DND-41 (cell line): ENCODE measurements around the gene LMLN.
"Not testable (repeated sequence)": the region's sequence is repeated elsewhere in the genome, so short reads cannot be mapped to it uniquely, and the experiment has no call there.

Source experiments
- ATAC-seq: fragments of 200-7000 bp; cut with Tn5 transposase; 3 replicates; pipeline ENCODE4 v1.9.1; 2021; ENCODE audit warnings: low read depth; ENCODE audit not compliant: insufficient read depth
- DNase-seq: peaks from one replicate; pipeline ENCODE4 v3.0.0-alpha.2; 2020
- H2AFZ ChIP-seq: 2 replicates; pipeline ENCODE4 v1.6.0; 2012; ENCODE audit warnings: low read depth, low read length
- H3K27ac ChIP-seq: 2 replicates; pipeline ENCODE4 v1.5.1; 2012; ENCODE audit warnings: low read length, inconsistent platforms
- H3K27me3 ChIP-seq: fragments of 200-600 bp; sonication (generic); 2 replicates; pipeline ENCODE4 v1.6.0; 2012; ENCODE audit warnings: low read length, mild to moderate bottlenecking, inconsistent platforms; ENCODE audit not compliant: insufficient read depth, poor library complexity
- H3K36me3 ChIP-seq: 2 replicates; pipeline ENCODE4 v1.5.1; 2012; ENCODE audit warnings: low read length, inconsistent platforms; ENCODE audit not compliant: insufficient read depth
- H3K4me1 ChIP-seq: 2 replicates; pipeline ENCODE4 v1.5.1; 2012; ENCODE audit warnings: mild to moderate bottlenecking, low read length; ENCODE audit not compliant: insufficient read depth
- H3K4me2 ChIP-seq: 2 replicates; pipeline ENCODE4 v1.6.0; 2012; ENCODE audit warnings: mild to moderate bottlenecking, moderate library complexity, low read length, inconsistent platforms; ENCODE audit not compliant: insufficient read depth
- H3K4me3 ChIP-seq, 2 experiments: fragments of 200-600 bp in 1 of 2; shearing (Covaris generic) in 1 of 2; 2 replicates each; pipeline ENCODE4 v1.5.1; 2012 to 2016; ENCODE audit warnings: inconsistent platforms in 2 of 2, low read length in 2 of 2, mild to moderate bottlenecking in 2 of 2, low read depth in 1 of 2, moderate library complexity in 1 of 2
- H3K79me2 ChIP-seq: 2 replicates; pipeline ENCODE4 v1.6.0; 2012; ENCODE audit warnings: low read length, inconsistent platforms; ENCODE audit not compliant: insufficient read depth
- H3K9ac ChIP-seq: 2 replicates; pipeline ENCODE4 v1.6.0; 2012; ENCODE audit warnings: low read depth, mild to moderate bottlenecking, inconsistent platforms, low read length, moderate library complexity
- H3K9me3 ChIP-seq: 2 replicates; pipeline ENCODE4 v1.5.1; 2012; ENCODE audit warnings: low read length, moderate library complexity, mild to moderate bottlenecking, inconsistent platforms; ENCODE audit not compliant: insufficient read depth, severe bottlenecking
- H4K20me1 ChIP-seq: 2 replicates; pipeline ENCODE4 v1.6.0; 2012; ENCODE audit warnings: low read length; ENCODE audit not compliant: insufficient read depth
- CTCF ChIP-seq: IDR thresholded peaks from 2 replicates; pipeline ENCODE4 v1.5.1; 2012; ENCODE audit warnings: borderline replicate concordance, low read length, moderate library complexity, mild to moderate bottlenecking; ENCODE audit not compliant: poor library complexity, severe bottlenecking; ENCODE audit errors: extremely low read depth
- EZH2 ChIP-seq: IDR thresholded peaks from 3 replicates; pipeline ENCODE4 v1.6.1; 2012; ENCODE audit warnings: borderline replicate concordance, low read depth, mild to moderate bottlenecking, moderate library complexity, low read length, inconsistent platforms; ENCODE audit not compliant: severe bottlenecking

Gene LMLN

GRCh38 chr3:197926418-197926817 lies 33.6 kb upstream of the LMLN start:
- Histone ChIP-seq H3K4me2 (no peak overlapping the region), H3K79me2 (no peaks in the 10 kb centered on the region), H2AFZ (no peak overlapping the region), H3K9me3 (no peaks in the 10 kb centered on the region), H3K27me3 (no peaks in the 10 kb centered on the region), H3K36me3 (no peaks in the 10 kb centered on the region), H3K4me1 (no peaks in the 10 kb centered on the region), H3K4me3 (no peak overlapping the region), H4K20me1 (no peaks in the 10 kb centered on the region), H3K9ac (no peak overlapping the region), H3K27ac (no peak overlapping the region)
- peak; percentile 48 for TF ChIP-seq CTCF
- no peak for TF ChIP-seq EZH2
- ATAC-seq (no peak), DNase-seq (no peak)

- not testable (repeated sequence) for H3K4me2 ChIP-seq, H3K36me3 ChIP-seq, H3K4me3 ChIP-seq, H3K9ac ChIP-seq, H3K4me1 ChIP-seq, H4K20me1 ChIP-seq, H3K27ac ChIP-seq, H3K9me3 ChIP-seq, H3K27me3 ChIP-seq, DNase-seq, H3K79me2 ChIP-seq, ATAC-seq, H2AFZ ChIP-seq
Observed at GRCh38 chr3:197927578-197927977, 32.4 kb upstream of the LMLN start.

GRCh38 chr3:197936819-197937384 lies 23.1 kb upstream of the LMLN start:
- H4K20me1 ChIP-seq, result no peaks in the 10 kb centered on the region
- no peak for DNase-seq
- H3K79me2 ChIP-seq, result no peaks in the 10 kb centered on the region
- H3K36me3 ChIP-seq, result no peaks in the 10 kb centered on the region
- no peak overlapping the region for H3K9ac ChIP-seq
- TF ChIP-seq EZH2, result no peak
- no peak for TF ChIP-seq CTCF
- H3K4me3 ChIP-seq, result no peak overlapping the region
- no peak overlapping the region for H3K27ac ChIP-seq
- H3K4me2 ChIP-seq, result no peak overlapping the region
- H3K4me1 ChIP-seq, result no peaks in the 10 kb centered on the region
- no peak overlapping the region for H2AFZ ChIP-seq
- no peaks in the 10 kb centered on the region for H3K27me3 ChIP-seq
- no peak for ATAC-seq
- no peaks in the 10 kb centered on the region for H3K9me3 ChIP-seq

- Histone ChIP-seq H3K36me3 (no peaks in the 10 kb centered on the region), H3K4me1 (no peaks in the 10 kb centered on the region), H2AFZ (no peak overlapping the region), H4K20me1 (no peaks in the 10 kb centered on the region), H3K4me2 (no peak overlapping the region), H3K79me2 (no peaks in the 10 kb centered on the region), H3K27me3 (no peaks in the 10 kb centered on the region), H3K9me3 (no peaks in the 10 kb centered on the region), H3K4me3 (no peak overlapping the region), H3K27ac (no peak overlapping the region), H3K9ac (no peak overlapping the region)
- TF ChIP-seq EZH2 (no peak), CTCF (no peak)
- ATAC-seq (no peak), DNase-seq (no peak)
Observed at GRCh38 chr3:197940745-197941384, 19.2 kb upstream of the LMLN start.
